WTC11 (cell line): ENCODE measurements around the gene CHST13.

Source experiments
- CREB1 ChIP-seq: sonication (generic); formaldehyde crosslinking; IDR thresholded peaks from 2 replicates; pipeline ENCODE4 v1.8.0; 2023; ENCODE audit warnings: mild to moderate bottlenecking, missing genetic modification reagents
- CREM ChIP-seq: sonication (generic); formaldehyde crosslinking; IDR thresholded peaks from 2 replicates; pipeline ENCODE4 v1.8.1; 2022; ENCODE audit warnings: mild to moderate bottlenecking, missing genetic modification reagents, moderate library complexity
- CTCF ChIP-seq: fragments of 200-600 bp; IDR thresholded peaks from 2 replicates; pipeline ENCODE4 v1.8.0; 2022; ENCODE audit warnings: antibody characterized with exemption
- E2F4 ChIP-seq: sonication (generic); formaldehyde crosslinking; IDR thresholded peaks from 2 replicates; pipeline ENCODE4 v1.8.1; 2022; ENCODE audit warnings: low read depth, mild to moderate bottlenecking, moderate library complexity, missing genetic modification reagents, borderline replicate concordance
- USF2 ChIP-seq: sonication (generic); formaldehyde crosslinking; IDR thresholded peaks from 2 replicates; pipeline ENCODE4 v1.8.1; 2023; ENCODE audit warnings: mild to moderate bottlenecking, missing genetic modification reagents, moderate library complexity
- ZNF263 ChIP-seq: sonication (generic); formaldehyde crosslinking; IDR thresholded peaks from 2 replicates; pipeline ENCODE4 v1.8.1; 2022; ENCODE audit warnings: low read depth, mild to moderate bottlenecking, moderate library complexity, missing genetic modification reagents
- ZNF512 ChIP-seq: sonication (generic); formaldehyde crosslinking; IDR thresholded peaks from 2 replicates; pipeline ENCODE4 v1.8.1; 2022; ENCODE audit warnings: missing genetic modification reagents, borderline replicate concordance
- TF ChIP-seq, protein P1 (sequence below): sonication (generic); formaldehyde crosslinking; IDR thresholded peaks from 2 replicates; pipeline ENCODE4 v1.8.0; 2022; ENCODE audit warnings: mild to moderate bottlenecking, missing genetic modification reagents

- TF ChIP-seq CTCF (no peak), ZNF512 (CRISPR knock-in tag) (no peak), E2F4 (CRISPR knock-in tag) (no peak), ZNF263 (CRISPR knock-in tag) (no peak), CREB1 (no peak), CREM (CRISPR knock-in tag) (no peak), USF2 (no peak)
- TF ChIP-seq, protein P1, sequence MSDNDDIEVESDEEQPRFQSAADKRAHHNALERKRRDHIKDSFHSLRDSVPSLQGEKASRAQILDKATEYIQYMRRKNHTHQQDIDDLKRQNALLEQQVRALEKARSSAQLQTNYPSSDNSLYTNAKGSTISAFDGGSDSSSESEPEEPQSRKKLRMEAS (CRISPR knock-in tag): no peak
Measured at GRCh38 chr3:126568776-126569342, 44.9 kb downstream of the CHST13 start.
